NCI-H1048 (cell line): ENCODE data around the gene TEX19.
"Not testable (repeated sequence)": the region's sequence is repeated elsewhere in the genome, so short reads cannot be mapped to it uniquely, and the experiment has no call there.

Source experiments
- DNase-seq: peaks from one replicate; lab custom pipeline; 2025; lab: John Stamatoyannopoulos, UW

The TEX19 gene

GRCh38 chr17:82411396-82412053 is 52.5 kb downstream of the TEX19 start:
- DNase-seq, result no peak

GRCh38 chr17:82412081-82412480 is 53.0 kb downstream of the TEX19 start:
- DNase-seq, result not testable (repeated sequence)

- DNase-seq, result no peak
These were observed 53.8 kb downstream of the TEX19 start for GRCh38 chr17:82412535-82413520.
